ENCODE measurements around the gene ANXA11.
"Not testable (repeated sequence)": the region's sequence is repeated elsewhere in the genome, so short reads cannot be mapped to it uniquely, and the experiment has no call there.

GRCh38 chr10:80249906-80250305, 44.6 kb upstream of the ANXA11 start:
- TF ChIP-seq CTCF (IDR thresholded peaks at IDR 0.05; ENCODE audit: low read length); EZH2 (IDR thresholded peaks at IDR 0.05; ENCODE audit: borderline replicate concordance, low read length): not testable (repeated sequence)

Measured in OCI-LY1 (cell line).